Measurements from ENCODE around the gene TAC3.
"Not testable (repeated sequence)": the region's sequence is repeated elsewhere in the genome, so short reads cannot be mapped to it uniquely, and the experiment has no call there.

Gene TAC3

DNA sequence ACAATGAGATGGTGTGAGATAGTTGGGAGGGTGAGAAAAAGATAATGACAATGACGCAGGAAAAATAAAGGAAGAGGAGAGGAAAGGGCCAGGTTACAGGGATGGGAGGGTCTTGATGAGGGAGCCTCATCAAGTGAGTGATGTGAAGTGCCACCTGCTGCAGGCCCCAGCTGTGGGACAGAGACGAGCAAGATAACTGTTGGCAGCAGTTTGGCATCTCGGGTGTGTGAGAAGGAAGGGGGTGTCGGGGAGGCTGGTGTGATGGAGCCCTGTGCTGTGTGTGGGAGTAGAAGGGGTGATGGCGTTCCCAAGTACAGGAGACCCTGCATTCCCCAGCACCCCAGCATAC is 11.4 kb upstream of the TAC3 start:
- Histone ChIP-seq H3K79me2 (ENCODE audit: insufficient read depth, low read depth) (no peaks in the 10 kb centered on the region), H3K36me3 (ENCODE audit: insufficient read depth) (no peaks in the 10 kb centered on the region), H4K20me1 (ENCODE audit: insufficient read depth) (no peaks in the 10 kb centered on the region), H3K9ac (no peak overlapping the region), H3K4me2 (no peak overlapping the region), H3K27ac (no peak overlapping the region), H3K4me3 (IDR thresholded peaks at IDR 0.05; ENCODE audit: insufficient read depth, low read depth, low read length) (no peak overlapping the region), H3K27me3 (ENCODE audit: insufficient read depth, low read depth) (peaks cover 6% of the 10 kb centered on the region; the same call in 1 of the 2 replicates), H2AFZ (ENCODE audit: low read depth) (no peak overlapping the region), H3K4me1 (ENCODE audit: low read depth, poor library complexity, severe bottlenecking) (no peaks in the 10 kb centered on the region)
- TF ChIP-seq, protein P1, sequence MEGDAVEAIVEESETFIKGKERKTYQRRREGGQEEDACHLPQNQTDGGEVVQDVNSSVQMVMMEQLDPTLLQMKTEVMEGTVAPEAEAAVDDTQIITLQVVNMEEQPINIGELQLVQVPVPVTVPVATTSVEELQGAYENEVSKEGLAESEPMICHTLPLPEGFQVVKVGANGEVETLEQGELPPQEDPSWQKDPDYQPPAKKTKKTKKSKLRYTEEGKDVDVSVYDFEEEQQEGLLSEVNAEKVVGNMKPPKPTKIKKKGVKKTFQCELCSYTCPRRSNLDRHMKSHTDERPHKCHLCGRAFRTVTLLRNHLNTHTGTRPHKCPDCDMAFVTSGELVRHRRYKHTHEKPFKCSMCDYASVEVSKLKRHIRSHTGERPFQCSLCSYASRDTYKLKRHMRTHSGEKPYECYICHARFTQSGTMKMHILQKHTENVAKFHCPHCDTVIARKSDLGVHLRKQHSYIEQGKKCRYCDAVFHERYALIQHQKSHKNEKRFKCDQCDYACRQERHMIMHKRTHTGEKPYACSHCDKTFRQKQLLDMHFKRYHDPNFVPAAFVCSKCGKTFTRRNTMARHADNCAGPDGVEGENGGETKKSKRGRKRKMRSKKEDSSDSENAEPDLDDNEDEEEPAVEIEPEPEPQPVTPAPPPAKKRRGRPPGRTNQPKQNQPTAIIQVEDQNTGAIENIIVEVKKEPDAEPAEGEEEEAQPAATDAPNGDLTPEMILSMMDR (conservative IDR thresholded peaks at IDR 0.05; ENCODE audit: low read depth, low read length): no peak

DNA sequence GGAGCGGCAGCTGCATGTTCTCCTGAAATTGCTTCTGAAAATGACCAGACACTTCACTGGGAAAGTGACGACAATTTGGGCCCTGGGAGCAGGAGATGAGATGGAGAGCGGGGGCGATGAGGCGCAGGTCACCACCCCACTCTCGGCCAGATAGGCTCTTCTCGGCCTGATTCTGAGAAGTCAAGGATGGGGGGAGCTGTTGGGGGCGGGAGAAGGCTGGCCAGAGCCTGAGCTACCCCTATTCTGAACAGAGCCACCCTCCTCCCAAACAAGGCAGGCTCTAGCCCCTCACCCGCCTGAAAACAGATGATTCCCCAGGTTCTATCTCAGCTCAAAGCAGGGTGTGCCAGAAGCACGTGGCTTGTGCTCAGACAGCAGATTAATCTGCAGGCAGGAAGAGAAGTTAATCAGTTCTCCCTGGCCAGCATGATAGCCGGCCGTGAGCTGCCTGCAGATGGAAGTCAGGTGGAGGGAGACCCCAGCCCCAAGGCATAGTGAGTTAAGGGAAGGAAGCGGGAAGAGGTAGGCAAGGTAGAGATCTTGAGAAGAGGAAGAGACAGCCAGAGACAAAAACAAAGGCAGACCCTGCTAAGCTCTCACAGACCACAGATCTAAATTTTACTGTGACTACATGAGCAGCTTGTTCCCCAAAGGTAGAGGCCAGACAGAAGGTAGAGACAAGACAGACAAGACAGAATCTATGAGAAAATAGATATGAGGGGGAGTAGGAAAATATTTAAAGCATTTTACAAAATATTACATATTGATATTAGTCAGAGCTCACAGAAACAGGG is 10.9 kb upstream of the TAC3 start:
- H3K27ac ChIP-seq: no peak overlapping the region
- H3K9ac ChIP-seq: no peak overlapping the region
- H3K4me3 ChIP-seq (IDR thresholded peaks at IDR 0.05; ENCODE audit: insufficient read depth, low read depth, low read length): no peak overlapping the region
- no peaks in the 10 kb centered on the region for H3K79me2 ChIP-seq (ENCODE audit: insufficient read depth, low read depth)
- no peak overlapping the region for H2AFZ ChIP-seq (ENCODE audit: low read depth)
- TF ChIP-seq, protein P1 (conservative IDR thresholded peaks at IDR 0.05; ENCODE audit: low read depth, low read length): no peak
- no peaks in the 10 kb centered on the region for H4K20me1 ChIP-seq (ENCODE audit: insufficient read depth)
- H3K36me3 ChIP-seq (ENCODE audit: insufficient read depth): no peaks in the 10 kb centered on the region
- H3K4me2 ChIP-seq: no peak overlapping the region
- H3K27me3 ChIP-seq (ENCODE audit: insufficient read depth, low read depth): peaks cover 6% of the 10 kb centered on the region; the same call in 1 of the 2 replicates
- H3K4me1 ChIP-seq (ENCODE audit: low read depth, poor library complexity, severe bottlenecking): no peaks in the 10 kb centered on the region

DNA sequence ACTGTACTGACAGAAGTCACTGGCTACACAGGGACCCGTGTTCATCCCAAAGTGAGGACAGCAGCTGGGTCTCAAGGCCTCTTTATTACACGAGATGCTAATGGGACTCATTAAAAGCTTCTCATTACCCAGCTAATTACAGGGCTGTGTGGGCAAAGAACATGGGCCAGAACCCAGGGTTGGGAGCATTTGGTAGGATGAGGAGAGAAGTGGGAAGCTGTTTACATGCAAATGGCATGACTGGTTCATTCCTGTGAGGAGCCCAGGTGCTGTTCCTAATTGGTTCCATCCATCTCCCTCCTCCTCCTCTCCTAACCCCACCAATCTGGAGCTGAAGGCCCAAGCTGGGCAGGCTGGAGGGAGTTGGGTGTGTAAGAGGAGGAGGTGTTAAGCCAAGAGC is 8.9 kb upstream of the TAC3 start:
- H3K79me2 ChIP-seq (ENCODE audit: insufficient read depth, low read depth): no peaks in the 10 kb centered on the region
- peaks cover 6% of the 10 kb centered on the region; the same call in 1 of the 2 replicates for H3K27me3 ChIP-seq (ENCODE audit: insufficient read depth, low read depth)
- H3K9ac ChIP-seq: no peak overlapping the region
- H2AFZ ChIP-seq (ENCODE audit: low read depth): no peak overlapping the region
- TF ChIP-seq, protein P1 (conservative IDR thresholded peaks at IDR 0.05; ENCODE audit: low read depth, low read length): no peak
- no peak overlapping the region for H3K4me2 ChIP-seq
- H3K4me3 ChIP-seq (IDR thresholded peaks at IDR 0.05; ENCODE audit: insufficient read depth, low read depth, low read length): no peak overlapping the region
- no peaks in the 10 kb centered on the region for H4K20me1 ChIP-seq (ENCODE audit: insufficient read depth)
- H3K36me3 ChIP-seq (ENCODE audit: insufficient read depth): no peaks in the 10 kb centered on the region
- no peaks in the 10 kb centered on the region for H3K4me1 ChIP-seq (ENCODE audit: low read depth, poor library complexity, severe bottlenecking)
- no peak overlapping the region for H3K27ac ChIP-seq

DNA sequence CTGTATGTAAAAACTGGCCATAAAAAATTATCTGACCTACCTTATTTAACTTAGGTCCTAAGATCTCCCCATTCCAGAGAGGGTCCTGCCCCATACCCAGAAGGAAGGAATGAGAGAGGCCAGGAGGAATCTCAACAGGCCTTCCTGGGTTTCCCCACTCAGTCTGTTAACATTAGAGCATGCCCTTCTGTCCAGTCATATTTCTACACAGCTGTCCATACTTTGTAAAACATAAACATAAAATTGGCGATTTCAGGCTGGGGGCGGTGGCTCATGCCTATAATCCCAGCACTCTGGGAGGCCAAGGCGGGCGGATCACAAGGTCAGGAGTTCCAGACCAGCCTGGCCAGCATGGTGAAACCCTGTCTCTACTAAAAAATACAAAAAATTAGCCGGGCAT is 6.0 kb upstream of the TAC3 start:
- not testable (repeated sequence) for H3K9ac ChIP-seq; H3K4me3 ChIP-seq (IDR thresholded peaks at IDR 0.05; ENCODE audit: insufficient read depth, low read depth, low read length); H3K27me3 ChIP-seq (ENCODE audit: insufficient read depth, low read depth); H2AFZ ChIP-seq (ENCODE audit: low read depth); H3K4me1 ChIP-seq (ENCODE audit: low read depth, poor library complexity, severe bottlenecking); H4K20me1 ChIP-seq (ENCODE audit: insufficient read depth); H3K79me2 ChIP-seq (ENCODE audit: insufficient read depth, low read depth); H3K27ac ChIP-seq; H3K4me2 ChIP-seq; H3K36me3 ChIP-seq (ENCODE audit: insufficient read depth)

DNA sequence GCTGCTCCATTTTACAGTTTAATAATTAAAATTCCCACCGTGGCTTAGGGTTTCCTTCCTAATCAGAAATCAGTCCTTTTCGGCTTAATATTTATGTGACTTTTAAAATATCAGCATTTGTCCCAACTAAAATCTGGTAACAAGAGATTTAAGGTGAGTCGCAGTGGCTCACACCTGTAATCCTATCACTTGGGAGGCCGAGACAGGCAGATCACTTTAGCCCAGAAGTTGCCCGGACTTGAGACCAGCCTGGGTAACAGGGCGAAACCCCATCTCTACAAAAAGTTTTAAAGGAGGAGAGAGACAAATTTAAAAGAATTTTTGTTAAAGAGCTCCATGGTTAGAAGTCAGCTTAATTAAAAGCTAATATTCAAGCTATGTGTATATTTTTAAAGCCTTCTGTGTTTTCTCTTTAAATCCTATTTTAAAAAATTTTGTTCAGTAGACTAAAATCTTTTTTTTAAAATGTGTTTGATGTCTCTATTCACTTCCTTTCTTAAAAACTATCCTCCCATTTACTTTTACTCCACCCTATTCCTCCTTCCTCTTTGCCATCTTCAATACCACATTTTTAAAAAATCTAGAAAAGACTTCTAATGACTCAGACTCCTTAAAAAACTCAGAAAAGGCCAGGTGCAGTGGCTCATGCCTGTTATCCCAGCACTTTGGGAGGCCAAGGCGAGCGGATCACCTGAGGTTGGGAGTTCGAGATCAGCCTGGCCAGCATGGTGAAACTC is 3.8 kb upstream of the TAC3 start:
- H3K27ac ChIP-seq: no peak overlapping the region
- no peak overlapping the region for H2AFZ ChIP-seq (ENCODE audit: low read depth)
- no peak overlapping the region for H3K4me3 ChIP-seq (IDR thresholded peaks at IDR 0.05; ENCODE audit: insufficient read depth, low read depth, low read length)
- H3K4me2 ChIP-seq: no peak overlapping the region
- TF ChIP-seq, protein P1 (conservative IDR thresholded peaks at IDR 0.05; ENCODE audit: low read depth, low read length): no peak
- H3K27me3 ChIP-seq (ENCODE audit: insufficient read depth, low read depth): peaks cover 1% of the 10 kb centered on the region; the same call in 1 of the 2 replicates
- no peaks in the 10 kb centered on the region for H4K20me1 ChIP-seq (ENCODE audit: insufficient read depth)
- H3K36me3 ChIP-seq (ENCODE audit: insufficient read depth): no peaks in the 10 kb centered on the region
- no peaks in the 10 kb centered on the region for H3K4me1 ChIP-seq (ENCODE audit: low read depth, poor library complexity, severe bottlenecking)
- H3K79me2 ChIP-seq (ENCODE audit: insufficient read depth, low read depth): no peaks in the 10 kb centered on the region
- no peak overlapping the region for H3K9ac ChIP-seq

All from KMS-11 (cell line).